Hematopoietic multipotent progenitor cell (in vitro differentiated cells): ENCODE data around the gene SHANK1. TPM values are rescaled to one million over a fixed set of nuclear protein-coding genes. Genes with fewer than 3 reads are reported as not detected.
"Not testable (repeated sequence)": the region's sequence is repeated elsewhere in the genome, so short reads cannot be mapped to it uniquely, and the experiment has no call there.

Experiments
- DNase-seq, 3 donors: peaks; one replicate each; pipeline ENCODE4 v3.0.0-alpha.2; 2011 to 2015; ENCODE audit warnings: low read depth in 2 of 3, low spot score in 2 of 3
- total RNA-seq: library from RNA; depleted of rRNA; stranded (reverse); fragments of >200 nt; gene quantifications from one replicate; pipeline ENCODE4 v1.2.3, GENCODE V29; 2012

Gene SHANK1
- total RNA-seq, 1 donor = 6.2 TPM

- no peak for DNase-seq
Observed at GRCh38 chr19:50644315-50644915, 75.2 kb downstream of the SHANK1 start.

- DNase-seq = no peak
Observed at GRCh38 chr19:50640368-50640767, 79.2 kb downstream of the SHANK1 start.

- peak in 2 of 3 donors; percentile 50 to 63 for DNase-seq
Observed at GRCh38 chr19:50639121-50640112, 80.2 kb downstream of the SHANK1 start, which contains the start of gene SYT3. Gene SYT3 (minus strand): TSS chr19:50639881. CDS start chr19:50637411, 2,470 bp downstream.

GRCh38 chr19:50638600-50638999 lies 81.0 kb downstream of the SHANK1 start:
- no peak for DNase-seq

GRCh38 chr19:50636317-50637085 lies 83.1 kb downstream of the SHANK1 start:
- DNase-seq = peak in 1 of 3 donors; percentile 21

GRCh38 chr19:50633973-50634372 lies 85.6 kb downstream of the SHANK1 start:
- DNase-seq = no peak

- no peak for DNase-seq
Observed at GRCh38 chr19:50633359-50633758, 86.2 kb downstream of the SHANK1 start.

GRCh38 chr19:50632151-50632835 lies 87.3 kb downstream of the SHANK1 start:
- DNase-seq = no peak

GRCh38 chr19:50629801-50630200 lies 89.8 kb downstream of the SHANK1 start:
- DNase-seq = no peak

- DNase-seq = no peak
Observed at GRCh38 chr19:50629194-50629593, 90.4 kb downstream of the SHANK1 start.

- no peak for DNase-seq
Observed at GRCh38 chr19:50628551-50628950, 91.1 kb downstream of the SHANK1 start.

GRCh38 chr19:50628146-50628545 lies 91.5 kb downstream of the SHANK1 start:
- no peak for DNase-seq

GRCh38 chr19:50626795-50627194 lies 92.8 kb downstream of the SHANK1 start:
- DNase-seq = no peak

GRCh38 chr19:50626011-50626410 lies 93.6 kb downstream of the SHANK1 start:
- DNase-seq = no peak

- DNase-seq = no peak
Observed at GRCh38 chr19:50624949-50625600, 94.5 kb downstream of the SHANK1 start.

- DNase-seq = not testable (repeated sequence)
Observed at GRCh38 chr19:50620394-50620906, 99.2 kb downstream of the SHANK1 start.

GRCh38 chr19:50619184-50619583 lies 100.4 kb downstream of the SHANK1 start:
- not testable (repeated sequence) for DNase-seq

GRCh38 chr19:50618379-50618778 lies 101.2 kb downstream of the SHANK1 start:
- DNase-seq = not testable (repeated sequence)
